ENCODE results near the gene CRTAP. TPM values are rescaled to one million over a fixed set of nuclear protein-coding genes. Genes with fewer than 3 reads are reported as not detected.
"Not testable (repeated sequence)": the region's sequence is repeated elsewhere in the genome, so short reads cannot be mapped to it uniquely, and the experiment has no call there.

CRTAP gene
- total and polyA plus RNA-seq, 4 donors, result 63.2 to 125 (median 92.7) TPM

GRCh38 chr3:33146791-33147445 lies 33.1 kb downstream of the CRTAP start:
- no peaks in the 10 kb centered on the region for H3K27me3 ChIP-seq (ENCODE audit: control insufficient read depth, insufficient read depth, low read length)
- H3K4me3 ChIP-seq (ENCODE audit: low read depth, low read length), result no peak overlapping the region
- H3K9me3 ChIP-seq (ENCODE audit: control insufficient read depth, insufficient read depth, low read length), result no peaks in the 10 kb centered on the region
- peak in 2 of 6 donors; percentile 28 to 67 for DNase-seq (ENCODE audit: low read depth in 4 of 6, low spot score in 6 of 6)
- H3K4me1 ChIP-seq (ENCODE audit: control insufficient read depth, insufficient read depth, low read length), result peaks cover 5% of the 10 kb centered on the region
- H3K27ac ChIP-seq (ENCODE audit: low read depth, low read length), result peak overlapping the region; percentile 58
- no CpG with 5 or more reads among the region's 8 CpGs for WGBS (ENCODE audit: insufficient coverage)
- peaks cover 19% of the 10 kb centered on the region for H3K36me3 ChIP-seq (ENCODE audit: control insufficient read depth, insufficient read depth, low read length)

- DNase-seq (ENCODE audit: low read depth in 4 of 6, low spot score in 6 of 6), result no peak
- no peak overlapping the region for H3K27ac ChIP-seq (ENCODE audit: low read depth, low read length)
Observed at GRCh38 chr3:33149342-33149741, 35.5 kb downstream of the CRTAP start.

GRCh38 chr3:33152363-33153360 lies 38.8 kb downstream of the CRTAP start:
- H3K4me3 ChIP-seq (ENCODE audit: low read depth, low read length), result no peak overlapping the region
- no peak overlapping the region for H3K27ac ChIP-seq (ENCODE audit: low read depth, low read length)
- H3K9me3 ChIP-seq (ENCODE audit: control insufficient read depth, insufficient read depth, low read length), result no peaks in the 10 kb centered on the region
- 94% methylated on average over 18 of the region's 19 CpGs for WGBS (ENCODE audit: insufficient coverage)
- no peaks in the 10 kb centered on the region for H3K27me3 ChIP-seq (ENCODE audit: control insufficient read depth, insufficient read depth, low read length)
- peaks cover 3% of the 10 kb centered on the region for H3K36me3 ChIP-seq (ENCODE audit: control insufficient read depth, insufficient read depth, low read length)
- no peaks in the 10 kb centered on the region for H3K4me1 ChIP-seq (ENCODE audit: control insufficient read depth, insufficient read depth, low read length)
- no peak for DNase-seq (ENCODE audit: low read depth in 4 of 6, low spot score in 6 of 6)

More at GRCh38 chr3:33149342-33149741, 35.5 kb downstream of the CRTAP start:
- no peaks in the 10 kb centered on the region for H3K9me3 ChIP-seq (ENCODE audit: control insufficient read depth, insufficient read depth, low read length)
- 77% methylated on average over 4 of the region's 6 CpGs for WGBS (ENCODE audit: insufficient coverage)
- no peaks in the 10 kb centered on the region for H3K27me3 ChIP-seq (ENCODE audit: control insufficient read depth, insufficient read depth, low read length)
- H3K4me3 ChIP-seq (ENCODE audit: low read depth, low read length), result no peak overlapping the region
- peaks cover 5% of the 10 kb centered on the region for H3K4me1 ChIP-seq (ENCODE audit: control insufficient read depth, insufficient read depth, low read length)
- H3K36me3 ChIP-seq (ENCODE audit: control insufficient read depth, insufficient read depth, low read length), result peaks cover 13% of the 10 kb centered on the region

DNA sequence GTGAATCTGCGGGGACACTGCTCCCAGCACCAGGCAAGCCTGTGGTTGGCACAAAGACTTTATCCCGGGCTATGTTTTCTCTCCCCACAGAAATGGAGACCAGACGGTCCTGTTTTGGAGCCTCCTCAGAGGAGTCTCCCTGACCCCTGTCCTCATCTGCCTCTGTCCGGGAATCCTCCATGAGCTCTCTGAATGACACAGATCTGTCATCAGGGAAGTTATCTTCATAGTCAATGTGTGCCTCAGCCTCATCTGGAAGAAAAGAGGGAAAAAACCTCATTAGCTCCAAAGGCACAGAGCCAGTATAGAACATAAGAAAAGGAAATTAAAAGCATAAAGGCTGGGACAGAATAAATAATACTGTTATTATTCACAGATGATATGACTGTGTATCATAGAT lies 40.0 kb downstream of the CRTAP start:
- no peak for DNase-seq (ENCODE audit: low read depth in 4 of 6, low spot score in 6 of 6)
- Histone ChIP-seq H3K9me3 (ENCODE audit: control insufficient read depth, insufficient read depth, low read length) (no peaks in the 10 kb centered on the region), H3K4me1 (ENCODE audit: control insufficient read depth, insufficient read depth, low read length) (no peaks in the 10 kb centered on the region), H3K27me3 (ENCODE audit: control insufficient read depth, insufficient read depth, low read length) (no peaks in the 10 kb centered on the region), H3K27ac (ENCODE audit: low read depth, low read length) (no peak overlapping the region), H3K36me3 (ENCODE audit: control insufficient read depth, insufficient read depth, low read length) (peaks cover 3% of the 10 kb centered on the region), H3K4me3 (ENCODE audit: low read depth, low read length) (no peak overlapping the region)
- 100% methylated on average over 3 of the region's 4 CpGs for WGBS (ENCODE audit: insufficient coverage)

DNA sequence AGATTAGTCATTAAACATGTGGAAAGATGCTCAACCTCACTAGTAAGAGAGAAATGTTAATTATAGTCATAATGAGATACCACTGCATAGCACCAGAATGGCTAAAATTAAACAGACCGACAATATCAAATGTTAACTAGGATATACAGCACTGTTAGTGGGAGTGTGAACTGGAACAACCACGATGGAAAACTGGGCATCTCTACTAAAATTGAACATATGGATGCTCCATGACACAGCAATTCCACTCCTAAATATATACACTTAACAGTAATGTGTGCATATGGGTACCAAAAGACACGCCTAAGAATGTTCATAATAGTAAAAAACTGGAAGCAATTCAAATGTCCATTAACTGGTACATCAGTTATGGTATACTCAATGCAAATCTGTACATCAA lies 41.5 kb downstream of the CRTAP start:
- Histone ChIP-seq H3K36me3 (ENCODE audit: control insufficient read depth, insufficient read depth, low read length) (peaks cover 3% of the 10 kb centered on the region), H3K4me1 (ENCODE audit: control insufficient read depth, insufficient read depth, low read length) (no peaks in the 10 kb centered on the region), H3K9me3 (ENCODE audit: control insufficient read depth, insufficient read depth, low read length) (no peaks in the 10 kb centered on the region), H3K4me3 (ENCODE audit: low read depth, low read length) (no peak overlapping the region), H3K27ac (ENCODE audit: low read depth, low read length) (no peak overlapping the region), H3K27me3 (ENCODE audit: control insufficient read depth, insufficient read depth, low read length) (no peaks in the 10 kb centered on the region)
- peak in 1 of 6 donors; percentile 39 for DNase-seq (ENCODE audit: low read depth in 4 of 6, low spot score in 6 of 6)
- WGBS (ENCODE audit: insufficient coverage), result no CpG with 5 or more reads among the region's 3 CpGs

- Histone ChIP-seq H3K9me3 (ENCODE audit: control insufficient read depth, insufficient read depth, low read length) (no peaks in the 10 kb centered on the region), H3K36me3 (ENCODE audit: control insufficient read depth, insufficient read depth, low read length) (no peaks in the 10 kb centered on the region), H3K27me3 (ENCODE audit: control insufficient read depth, insufficient read depth, low read length) (no peaks in the 10 kb centered on the region), H3K4me3 (ENCODE audit: low read depth, low read length) (no peak overlapping the region), H3K27ac (ENCODE audit: low read depth, low read length) (no peak overlapping the region), H3K4me1 (ENCODE audit: control insufficient read depth, insufficient read depth, low read length) (no peaks in the 10 kb centered on the region)
- no peak for DNase-seq (ENCODE audit: low read depth in 4 of 6, low spot score in 6 of 6)
- 91% methylated on average over 3 of the region's 4 CpGs for WGBS (ENCODE audit: insufficient coverage)
Observed at GRCh38 chr3:33159234-33159633, 45.4 kb downstream of the CRTAP start.

- DNase-seq (ENCODE audit: low read depth in 4 of 6, low spot score in 6 of 6), result no peak
- H3K4me3 ChIP-seq (ENCODE audit: low read depth, low read length), result no peak overlapping the region
- no CpG with 5 or more reads among the region's 3 CpGs for whole genome bisulfite sequencing (ENCODE audit: insufficient coverage)
- no peaks in the 10 kb centered on the region for H3K36me3 ChIP-seq (ENCODE audit: control insufficient read depth, insufficient read depth, low read length)
- no peak overlapping the region for H3K27ac ChIP-seq (ENCODE audit: low read depth, low read length)
- H3K9me3 ChIP-seq (ENCODE audit: control insufficient read depth, insufficient read depth, low read length), result no peaks in the 10 kb centered on the region
- no peaks in the 10 kb centered on the region for H3K27me3 ChIP-seq (ENCODE audit: control insufficient read depth, insufficient read depth, low read length)
- H3K4me1 ChIP-seq (ENCODE audit: control insufficient read depth, insufficient read depth, low read length), result no peaks in the 10 kb centered on the region
Observed at GRCh38 chr3:33159981-33160380, 46.2 kb downstream of the CRTAP start.

DNA sequence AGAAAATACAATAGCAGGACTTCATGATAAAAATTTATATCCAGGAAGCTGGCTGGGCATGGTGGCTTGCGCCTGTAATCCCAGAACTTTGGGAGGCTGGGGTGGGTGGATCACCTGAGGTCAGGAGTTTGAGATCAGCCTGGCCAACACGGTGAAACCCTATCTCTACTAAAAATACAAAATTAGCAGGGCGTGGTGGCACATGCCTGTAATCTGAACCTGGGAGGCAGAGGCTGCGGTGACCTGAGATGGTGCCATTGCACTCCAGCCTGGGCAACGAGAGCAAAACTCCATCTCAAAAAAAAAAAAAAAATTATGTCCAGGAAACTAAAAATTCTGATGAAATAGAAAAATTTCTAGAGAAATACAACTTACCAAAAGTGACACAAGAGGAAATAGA lies 48.8 kb downstream of the CRTAP start:
- not testable (repeated sequence) for H3K4me1 ChIP-seq (ENCODE audit: control insufficient read depth, insufficient read depth, low read length); DNase-seq (ENCODE audit: low read depth in 4 of 6, low spot score in 6 of 6); H3K36me3 ChIP-seq (ENCODE audit: control insufficient read depth, insufficient read depth, low read length); H3K27ac ChIP-seq (ENCODE audit: low read depth, low read length); H3K4me3 ChIP-seq (ENCODE audit: low read depth, low read length); H3K27me3 ChIP-seq (ENCODE audit: control insufficient read depth, insufficient read depth, low read length); H3K9me3 ChIP-seq (ENCODE audit: control insufficient read depth, insufficient read depth, low read length)
- no CpG with 5 or more reads among the region's 5 CpGs for WGBS (ENCODE audit: insufficient coverage)

DNA sequence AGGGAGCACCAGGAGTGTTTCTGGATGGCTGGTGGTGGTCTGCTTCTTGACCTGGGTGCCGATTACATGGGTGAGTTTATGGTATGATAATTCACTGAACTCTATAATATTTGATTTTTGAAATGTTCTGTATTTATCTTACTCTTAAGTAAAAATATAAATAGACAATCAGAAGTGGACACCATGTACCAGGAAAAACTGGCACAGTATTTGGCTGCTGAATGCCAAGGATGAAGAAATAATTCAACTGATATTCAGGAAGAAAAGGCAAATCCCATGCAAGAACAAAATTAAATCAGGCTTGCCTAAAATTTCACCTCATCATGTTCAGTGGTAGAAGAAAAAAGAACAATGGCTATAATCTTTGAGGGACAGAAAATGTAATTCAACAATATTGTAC lies 51.6 kb downstream of the CRTAP start:
- Histone ChIP-seq H3K27ac (ENCODE audit: low read depth, low read length) (no peak overlapping the region), H3K4me1 (ENCODE audit: control insufficient read depth, insufficient read depth, low read length) (no peaks in the 10 kb centered on the region), H3K27me3 (ENCODE audit: control insufficient read depth, insufficient read depth, low read length) (no peaks in the 10 kb centered on the region), H3K36me3 (ENCODE audit: control insufficient read depth, insufficient read depth, low read length) (no peaks in the 10 kb centered on the region), H3K4me3 (ENCODE audit: low read depth, low read length) (no peak overlapping the region), H3K9me3 (ENCODE audit: control insufficient read depth, insufficient read depth, low read length) (no peaks in the 10 kb centered on the region)
- WGBS (ENCODE audit: insufficient coverage), result no CpG with 5 or more reads among the region's 1 CpG
- DNase-seq (ENCODE audit: low read depth in 4 of 6, low spot score in 6 of 6), result no peak
